Measurements from ENCODE around the gene RPS19. TPM values are rescaled to one million over a fixed set of nuclear protein-coding genes. Genes with fewer than 3 reads are reported as not detected.

The RPS19 gene
- total RNA-seq, 1 experiment from 2014 or later, result 3,020 TPM

DNA sequence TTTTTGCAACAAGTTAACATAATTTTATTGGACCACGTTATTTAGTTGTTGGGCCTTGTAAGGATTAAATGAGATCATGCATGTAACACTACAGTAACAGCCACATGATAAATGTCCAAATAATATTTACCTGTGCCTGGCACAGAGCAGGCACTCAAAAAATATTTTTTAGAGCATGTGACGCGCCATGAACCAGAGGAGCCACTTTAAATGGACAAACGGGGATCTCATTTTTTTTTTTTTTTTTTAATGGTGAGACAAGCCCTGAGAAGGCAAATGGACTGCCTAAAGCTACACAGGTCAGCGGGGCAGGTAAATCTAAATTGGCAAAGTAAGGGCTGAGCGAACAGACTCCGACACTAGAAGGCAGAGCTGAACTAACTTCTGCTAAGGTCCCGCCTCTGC, 840 bp upstream of the RPS19 start:
- Histone ChIP-seq H3K9me2 (ENCODE audit: insufficient read depth) (no peaks in the 10 kb centered on the region), H3K9me3 (ENCODE audit: control insufficient read depth in 1 of 2, insufficient read depth in 1 of 2, low read depth in 1 of 2, low read length in 2 of 2) (no peaks in the 10 kb centered on the region), H4K20me1 (ENCODE audit: insufficient read depth) (peaks cover 18% of the 10 kb centered on the region; the same call in 1 of the 2 replicates), H3K36me3 (ENCODE audit: control insufficient read depth in 1 of 2, insufficient read depth in 2 of 2, low read length in 2 of 2) (peaks cover 34 to 39% of the 10 kb centered on the region in 2 experiments), H3K4me2 (ENCODE audit: low read length) (peak overlapping the region; percentile 88), H3K9ac (ENCODE audit: low read length) (peak overlapping the region; percentile 96), H3K79me2 (ENCODE audit: insufficient read depth, low read length) (peaks cover 42% of the 10 kb centered on the region), H3K4me3 (replicated peaks in 1 of 2; ENCODE audit: low read depth in 1 of 2, low read length in 2 of 2) (peak overlapping the region; percentile 73 to 100), H3K4me1 (ENCODE audit: control insufficient read depth in 1 of 2, insufficient read depth in 2 of 2, low read length in 2 of 2) (peaks cover 26 to 41% of the 10 kb centered on the region in 2 experiments), H3K27me3 (ENCODE audit: insufficient read depth, low read length) (peaks cover 5% of the 10 kb centered on the region; the same call in 1 of the 2 replicates), H2AFZ (ENCODE audit: low read depth, low read length, poor library complexity, severe bottlenecking) (peak overlapping the region; percentile 72), H3K27ac (ENCODE audit: low read depth, low read length) (peak overlapping the region; percentile 99)
- ChIA-PET CTCF (interaction anchor here (0.7 to 2.1 kb wide), 6 partner anchors 11 to 106 kb away, joined by 3 to 11 read pairs (median 4); no protein-coding TSS in a partner anchor), POLR2A (interaction anchor here (1.0 to 3.2 kb wide), 11 partner anchors 9 to 217 kb away, joined by 3 to 36 read pairs (median 6); partner anchors contain the start of genes RABAC1 and ZNF574), RAD21 (ENCODE audit: low non-redundant PET in 1 of 2, low total read pairs in 2 of 2, uncharacterized antibody in 2 of 2, unreplicated experiment in 2 of 2) (interaction anchor here in 1 of 2 experiments (1.5 kb wide), 1 partner anchor 100 kb away, joined by 3 read pairs; the partner anchor contains the start of gene RABAC1)
- TSS peak; percentile 94 for BruUV-seq (replicated peaks)
- TF ChIP-seq POLR2A (IDR thresholded peaks at IDR 0.05; ENCODE audit: borderline replicate concordance, extremely low read depth, insufficient read depth, insufficient read length) (peak; percentile 43), TCF7L2 (IDR thresholded peaks at IDR 0.05; ENCODE audit: borderline replicate concordance, extremely low read depth, insufficient read depth, insufficient read length) (no peak), POLR2AphosphoS5 (IDR thresholded peaks at IDR 0.05; ENCODE audit: low read depth, low read length) (peak; percentile 88), SIN3A (IDR thresholded peaks at IDR 0.05; ENCODE audit: low read depth) (0 out of 2 replicates have a peak, but pooled peaks have one; percentile 21), EZH2phosphoT487 (IDR thresholded peaks at IDR 0.05; ENCODE audit: borderline replicate concordance) (no peak)
- TF ChIP-seq, protein P1, sequence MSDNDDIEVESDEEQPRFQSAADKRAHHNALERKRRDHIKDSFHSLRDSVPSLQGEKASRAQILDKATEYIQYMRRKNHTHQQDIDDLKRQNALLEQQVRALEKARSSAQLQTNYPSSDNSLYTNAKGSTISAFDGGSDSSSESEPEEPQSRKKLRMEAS (IDR thresholded peaks at IDR 0.05), result no peak
- ATAC-seq (peak; percentile 1; the same call in 1 of the 2 replicates), DNase-seq (ENCODE audit: low read depth, low spot score) (no peak)
- intact Hi-C loops (cut with micrococcal nuclease), result no loop called here

DNA sequence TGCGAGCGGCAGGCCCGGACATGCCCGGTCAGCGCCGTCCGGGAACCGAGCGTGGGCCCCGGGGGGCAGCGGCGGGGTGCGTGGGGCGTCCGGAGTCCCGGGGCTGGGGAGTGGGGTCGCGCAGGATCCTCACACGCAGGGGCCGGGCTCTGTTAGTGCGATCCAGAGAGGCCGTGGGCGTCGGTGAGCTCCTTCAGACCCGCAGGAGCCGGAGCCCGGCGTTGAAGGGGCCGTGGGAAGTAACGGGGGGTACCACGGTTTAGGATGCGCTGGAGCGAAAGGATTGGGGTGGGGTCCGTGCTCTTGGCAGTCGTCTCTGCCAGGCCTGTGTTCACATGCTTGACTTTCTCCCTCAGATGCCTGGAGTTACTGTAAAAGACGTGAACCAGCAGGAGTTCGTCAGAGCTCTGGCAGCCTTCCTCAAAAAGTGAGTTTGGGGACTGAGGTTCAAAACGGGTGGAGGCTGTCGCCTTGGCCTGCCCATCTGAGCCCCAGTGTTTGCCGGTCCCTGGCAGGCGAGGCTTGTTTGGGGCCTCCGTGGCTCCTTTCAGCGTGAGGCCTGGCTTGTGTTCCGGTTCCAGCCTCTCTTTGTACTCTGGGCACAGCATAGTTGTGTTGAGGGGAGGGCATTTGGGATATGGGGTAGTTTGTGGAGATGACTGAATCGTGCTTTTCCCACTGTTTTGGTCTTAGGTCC, 512 bp downstream of the RPS19 start:
- peak overlapping the region; percentile 88 for H3K4me2 ChIP-seq (ENCODE audit: low read length)
- peak overlapping the region; percentile 73 to 100 for H3K4me3 ChIP-seq (replicated peaks in 1 of 2; ENCODE audit: low read depth in 1 of 2, low read length in 2 of 2)
- RAD21 ChIA-PET (ENCODE audit: low non-redundant PET in 1 of 2, low total read pairs in 2 of 2, uncharacterized antibody in 2 of 2, unreplicated experiment in 2 of 2), result interaction anchor here in 1 of 2 experiments (1.5 kb wide), 1 partner anchor 99 kb away, joined by 3 read pairs; the partner anchor contains the start of gene RABAC1
- DNase-seq (ENCODE audit: low read depth, low spot score) (no peak), ATAC-seq (no peak)
- POLR2A ChIA-PET, result interaction anchor here (0.9 to 3.2 kb wide), 8 partner anchors 8 to 98 kb away, joined by 3 to 36 read pairs (median 7); partner anchors contain the start of gene RABAC1
- H4K20me1 ChIP-seq (ENCODE audit: insufficient read depth), result peaks cover 24% of the 10 kb centered on the region; the same call in 1 of the 2 replicates
- peak overlapping the region; percentile 96 for H3K9ac ChIP-seq (ENCODE audit: low read length)
- no TSS peak for BruUV-seq (replicated peaks)
- H3K27ac ChIP-seq (ENCODE audit: low read depth, low read length), result peak overlapping the region; percentile 99
- TF ChIP-seq ZFX (IDR thresholded peaks at IDR 0.05), result peak; percentile 82; the same call in 1 of the 2 replicates
- no peak for TF ChIP-seq TCF7L2 (IDR thresholded peaks at IDR 0.05; ENCODE audit: borderline replicate concordance, extremely low read depth, insufficient read depth, insufficient read length)
- H3K36me3 ChIP-seq (ENCODE audit: control insufficient read depth in 1 of 2, insufficient read depth in 2 of 2, low read length in 2 of 2), result peaks cover 46 to 52% of the 10 kb centered on the region in 2 experiments
- no peaks in the 10 kb centered on the region for H3K27me3 ChIP-seq (ENCODE audit: insufficient read depth, low read length)
- intact Hi-C loops (cut with micrococcal nuclease), result no loop called here
- H3K79me2 ChIP-seq (ENCODE audit: insufficient read depth, low read length), result peaks cover 55% of the 10 kb centered on the region
- H3K4me1 ChIP-seq (ENCODE audit: control insufficient read depth in 1 of 2, insufficient read depth in 2 of 2, low read length in 2 of 2), result peaks cover 26 to 52% of the 10 kb centered on the region in 2 experiments
- CTCF ChIA-PET, result interaction anchor here (1.6 to 2.1 kb wide), 3 partner anchors 10 to 24 kb away, joined by 6 to 11 read pairs (median 9); no protein-coding TSS in a partner anchor
- H3K9me3 ChIP-seq (ENCODE audit: control insufficient read depth in 1 of 2, insufficient read depth in 1 of 2, low read depth in 1 of 2, low read length in 2 of 2), result no peaks in the 10 kb centered on the region
- H2AFZ ChIP-seq (ENCODE audit: low read depth, low read length, poor library complexity, severe bottlenecking), result no peak overlapping the region
- no peaks in the 10 kb centered on the region for H3K9me2 ChIP-seq (ENCODE audit: insufficient read depth)

Measured in HCT116 (cell line).